GM23338 (cell line): ENCODE data around the gene C3orf62.

Source experiments
- CREB1 ChIP-seq: fragments of 250-450 bp; sonication (Bioruptor Pico); IDR thresholded peaks from 2 replicates; pipeline ENCODE4 v1.5.0; 2020; ENCODE audit warnings: low read depth, mild to moderate bottlenecking, moderate library complexity
- EZH2 ChIP-seq: fragments of 200-600 bp; sonication (generic); IDR thresholded peaks from one replicate; pipeline ENCODE4 v1.8.0; 2017; ENCODE audit warnings: antibody characterized with exemption, mild to moderate bottlenecking, low read depth; ENCODE audit not compliant: unreplicated experiment
- EZH2phosphoT487 ChIP-seq: fragments of 200-600 bp; sonication (generic); IDR thresholded peaks from one replicate; pipeline ENCODE4 v1.8.1; 2018; ENCODE audit warnings: antibody characterized with exemption; ENCODE audit not compliant: unreplicated experiment
- POLR2AphosphoS5 ChIP-seq: IDR thresholded peaks from 2 replicates; pipeline ENCODE4 v1.6.1; 2016; ENCODE audit warnings: antibody characterized with exemption, low read depth
- STAT1 ChIP-seq: IDR thresholded peaks from one replicate; pipeline ENCODE4 v1.6.1; 2016; ENCODE audit warnings: antibody characterized with exemption; ENCODE audit not compliant: unreplicated experiment
- ZNF114 ChIP-seq: fragments of 250-450 bp; sonication (Bioruptor Pico); IDR thresholded peaks from 2 replicates; pipeline ENCODE4 v1.5.0; 2020; ENCODE audit warnings: mild to moderate bottlenecking, moderate library complexity
- TF ChIP-seq, protein P1 (sequence below), 2 experiments: fragments of 200-600 bp in 1 of 2; sonication (generic) in 1 of 2; conservative IDR thresholded peaks; 2 replicates each; pipeline versions ENCODE4 v1.5.1 to v1.6.1; 2016 to 2017; ENCODE audit warnings: antibody characterized with exemption in 2 of 2, low read depth in 2 of 2, mild to moderate bottlenecking in 2 of 2, moderate library complexity in 1 of 2

DNA sequence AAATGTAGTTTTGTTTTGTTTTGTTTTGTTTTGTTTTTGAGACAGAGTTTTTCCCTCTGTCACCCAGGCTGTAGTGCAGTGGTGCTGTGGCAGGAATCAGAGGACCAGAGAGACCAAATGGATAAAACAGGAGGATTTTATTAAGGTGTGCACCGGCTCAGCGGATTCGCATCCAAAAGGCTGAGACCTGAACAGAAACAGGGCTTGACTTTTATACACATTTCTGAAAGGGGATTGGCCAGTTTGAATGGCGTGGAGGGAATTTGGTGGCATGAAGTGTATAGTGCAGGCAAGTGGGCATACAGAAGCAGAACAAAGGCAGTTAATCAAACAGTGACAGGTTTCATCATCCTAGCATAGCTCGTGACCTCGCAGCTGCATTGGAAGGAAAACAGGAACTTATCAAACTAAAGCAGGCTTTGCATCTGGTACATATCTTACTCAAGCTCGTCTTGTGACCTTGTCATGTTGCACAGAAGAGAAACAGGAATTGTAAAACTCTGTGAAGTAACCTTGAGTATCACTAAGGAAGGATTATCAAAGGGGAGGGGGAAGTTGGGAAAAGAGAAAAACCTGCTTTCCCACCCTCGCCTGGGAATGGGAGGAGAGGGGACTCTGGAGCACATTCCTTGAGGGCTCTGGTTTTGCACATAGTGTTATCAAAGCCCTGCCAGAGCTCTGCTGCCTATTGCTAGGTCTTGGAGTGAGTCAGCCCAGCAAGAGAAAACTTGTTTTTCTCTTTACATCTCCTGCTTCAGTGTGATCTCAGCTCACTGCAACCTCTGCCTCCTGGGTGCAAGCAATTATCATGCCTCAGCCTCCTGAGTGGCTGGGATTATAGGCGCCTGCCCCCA lies 38.5 kb downstream of the C3orf62 start:
- TF ChIP-seq EZH2phosphoT487 (no peak), ZNF114 (CRISPR knock-in tag) (no peak), POLR2AphosphoS5 (no peak), CREB1 (CRISPR knock-in tag) (no peak), EZH2 (no peak), STAT1 (no peak)
- TF ChIP-seq, protein P1, sequence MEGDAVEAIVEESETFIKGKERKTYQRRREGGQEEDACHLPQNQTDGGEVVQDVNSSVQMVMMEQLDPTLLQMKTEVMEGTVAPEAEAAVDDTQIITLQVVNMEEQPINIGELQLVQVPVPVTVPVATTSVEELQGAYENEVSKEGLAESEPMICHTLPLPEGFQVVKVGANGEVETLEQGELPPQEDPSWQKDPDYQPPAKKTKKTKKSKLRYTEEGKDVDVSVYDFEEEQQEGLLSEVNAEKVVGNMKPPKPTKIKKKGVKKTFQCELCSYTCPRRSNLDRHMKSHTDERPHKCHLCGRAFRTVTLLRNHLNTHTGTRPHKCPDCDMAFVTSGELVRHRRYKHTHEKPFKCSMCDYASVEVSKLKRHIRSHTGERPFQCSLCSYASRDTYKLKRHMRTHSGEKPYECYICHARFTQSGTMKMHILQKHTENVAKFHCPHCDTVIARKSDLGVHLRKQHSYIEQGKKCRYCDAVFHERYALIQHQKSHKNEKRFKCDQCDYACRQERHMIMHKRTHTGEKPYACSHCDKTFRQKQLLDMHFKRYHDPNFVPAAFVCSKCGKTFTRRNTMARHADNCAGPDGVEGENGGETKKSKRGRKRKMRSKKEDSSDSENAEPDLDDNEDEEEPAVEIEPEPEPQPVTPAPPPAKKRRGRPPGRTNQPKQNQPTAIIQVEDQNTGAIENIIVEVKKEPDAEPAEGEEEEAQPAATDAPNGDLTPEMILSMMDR (conservative IDR thresholded peaks at IDR 0.05; ENCODE audit: low read depth in 2 of 2) = no peak
